ENCODE data around the gene SETD7. TPM values are rescaled to one million over a fixed set of nuclear protein-coding genes. Genes with fewer than 3 reads are reported as not detected.
A peak's percentile ranks its signal among the peaks of the same experiment; 100 is the strongest.

SETD7 gene
- total RNA-seq, 1 donor from 2014 or later, result 22.6 TPM

GRCh38 chr4:139557556-139558110 lies 1.6 kb upstream of the SETD7 start:
- no peaks in the 10 kb centered on the region for H3K36me3 Mint-ChIP-seq (ENCODE audit: unreplicated experiment)
- H3K4me1 Mint-ChIP-seq (ENCODE audit: low read depth, unreplicated experiment), result peaks cover 28% of the 10 kb centered on the region
- H3K27ac Mint-ChIP-seq (ENCODE audit: unreplicated experiment), result peak overlapping the region; percentile 79
- peak overlapping the region; percentile 96 for H3K4me3 Mint-ChIP-seq (ENCODE audit: unreplicated experiment)
- peaks cover 16% of the 10 kb centered on the region for H3K9me3 Mint-ChIP-seq (ENCODE audit: unreplicated experiment)
- no peak for DNase-seq
- TF ChIP-seq CTCF (IDR thresholded peaks at IDR 0.05; ENCODE audit: partially characterized antibody, unreplicated experiment), result no peak
- H3K27me3 Mint-ChIP-seq (ENCODE audit: unreplicated experiment), result peaks cover 23% of the 10 kb centered on the region

- Mint-ChIP-seq H3K4me1 (ENCODE audit: low read depth, unreplicated experiment) (peaks cover 34% of the 10 kb centered on the region), H3K27me3 (ENCODE audit: unreplicated experiment) (peaks cover 23% of the 10 kb centered on the region), H3K9me3 (ENCODE audit: unreplicated experiment) (peaks cover 20% of the 10 kb centered on the region), H3K4me3 (ENCODE audit: unreplicated experiment) (peak overlapping the region; percentile 96), H3K36me3 (ENCODE audit: unreplicated experiment) (no peaks in the 10 kb centered on the region), H3K27ac (ENCODE audit: unreplicated experiment) (peak overlapping the region; percentile 95)
- TF ChIP-seq CTCF (IDR thresholded peaks at IDR 0.05; ENCODE audit: partially characterized antibody, unreplicated experiment), result no peak
- DNase-seq, result peak; percentile 54
These were observed 921 bp upstream of the SETD7 start for GRCh38 chr4:139556724-139557555.

DNA sequence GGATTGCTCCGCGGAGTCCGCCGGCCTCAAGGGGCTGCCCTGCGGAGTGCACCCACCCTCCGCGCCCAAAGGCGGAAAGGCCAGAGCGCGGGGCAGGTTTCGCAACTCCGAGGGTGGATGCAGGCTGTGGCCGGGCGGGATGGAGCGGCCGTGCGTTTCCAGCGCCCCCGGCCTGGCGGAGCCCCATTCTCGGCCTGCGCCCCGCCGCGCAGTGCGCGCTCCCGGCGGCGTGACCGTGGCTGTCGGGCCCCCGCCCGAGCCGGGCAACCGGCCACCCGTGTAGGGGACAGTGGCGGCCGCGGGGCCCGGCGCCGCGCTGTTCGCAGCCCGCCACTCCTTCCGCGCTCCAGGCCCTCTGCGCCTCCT lies 331 bp downstream of the SETD7 start:
- H3K9me3 Mint-ChIP-seq (ENCODE audit: unreplicated experiment), result peaks cover 20% of the 10 kb centered on the region
- DNase-seq, result no peak
- peaks cover 23% of the 10 kb centered on the region for H3K27me3 Mint-ChIP-seq (ENCODE audit: unreplicated experiment)
- no peaks in the 10 kb centered on the region for H3K36me3 Mint-ChIP-seq (ENCODE audit: unreplicated experiment)
- H3K4me3 Mint-ChIP-seq (ENCODE audit: unreplicated experiment), result peak overlapping the region; percentile 96
- TF ChIP-seq CTCF (IDR thresholded peaks at IDR 0.05; ENCODE audit: partially characterized antibody, unreplicated experiment), result no peak
- H3K4me1 Mint-ChIP-seq (ENCODE audit: low read depth, unreplicated experiment), result peaks cover 43% of the 10 kb centered on the region
- H3K27ac Mint-ChIP-seq (ENCODE audit: unreplicated experiment), result peak overlapping the region; percentile 95

DNA sequence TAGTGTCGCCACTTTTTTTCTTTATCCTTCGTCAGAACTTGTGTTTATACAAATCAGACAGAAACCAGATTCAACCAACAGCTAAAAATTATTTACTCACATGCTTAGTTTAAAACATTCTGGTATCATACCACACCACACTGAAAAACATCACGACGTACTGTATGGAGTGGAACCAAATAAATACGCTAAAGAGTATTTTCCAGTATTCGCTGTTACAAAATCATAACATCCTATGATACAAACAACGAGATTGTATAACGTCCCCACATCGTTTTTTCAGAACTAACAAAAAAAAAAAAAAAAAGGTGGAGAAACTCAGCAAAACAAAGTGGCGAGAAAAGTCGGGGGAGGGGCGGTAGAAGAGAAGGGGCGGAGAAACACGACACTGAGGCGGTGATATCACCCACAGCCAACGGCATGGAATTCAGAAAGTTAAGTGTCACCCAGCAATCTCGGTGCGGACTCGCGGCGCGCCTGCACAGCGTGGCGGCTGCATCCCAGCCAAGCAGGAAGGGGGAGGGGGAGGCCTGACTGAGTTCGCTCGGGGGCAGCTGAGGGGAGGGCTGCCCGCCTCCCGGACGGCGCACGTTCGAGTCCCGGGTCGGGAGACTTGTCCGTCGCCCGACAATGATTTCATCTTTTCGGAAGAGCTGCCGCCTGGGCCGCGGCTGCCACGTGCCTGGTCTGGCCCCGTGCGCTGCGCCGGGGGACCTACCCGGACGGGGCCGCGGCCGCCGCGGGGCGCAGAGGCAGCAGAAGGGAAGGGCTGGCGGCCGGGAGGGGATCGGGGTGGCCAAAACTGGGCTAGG lies 920 bp downstream of the SETD7 start:
- peaks cover 20% of the 10 kb centered on the region for H3K9me3 Mint-ChIP-seq (ENCODE audit: unreplicated experiment)
- H3K27me3 Mint-ChIP-seq (ENCODE audit: unreplicated experiment), result peaks cover 19% of the 10 kb centered on the region
- H3K27ac Mint-ChIP-seq (ENCODE audit: unreplicated experiment), result peak overlapping the region; percentile 67
- peaks cover 43% of the 10 kb centered on the region for H3K4me1 Mint-ChIP-seq (ENCODE audit: low read depth, unreplicated experiment)
- no peaks in the 10 kb centered on the region for H3K36me3 Mint-ChIP-seq (ENCODE audit: unreplicated experiment)
- TF ChIP-seq CTCF (IDR thresholded peaks at IDR 0.05; ENCODE audit: partially characterized antibody, unreplicated experiment), result no peak
- peak; percentile 84 for DNase-seq
- H3K4me3 Mint-ChIP-seq (ENCODE audit: unreplicated experiment), result peak overlapping the region; percentile 81
